NCI-H1930 (cell line): ENCODE data around the gene ANKRD11.
"Not testable (repeated sequence)": the region's sequence is repeated elsewhere in the genome, so short reads cannot be mapped to it uniquely, and the experiment has no call there.

Experiments
- DNase-seq, 2 experiments: peaks; one replicate each; lab custom pipeline; 2025; lab: John Stamatoyannopoulos, UW

ANKRD11 gene

DNA sequence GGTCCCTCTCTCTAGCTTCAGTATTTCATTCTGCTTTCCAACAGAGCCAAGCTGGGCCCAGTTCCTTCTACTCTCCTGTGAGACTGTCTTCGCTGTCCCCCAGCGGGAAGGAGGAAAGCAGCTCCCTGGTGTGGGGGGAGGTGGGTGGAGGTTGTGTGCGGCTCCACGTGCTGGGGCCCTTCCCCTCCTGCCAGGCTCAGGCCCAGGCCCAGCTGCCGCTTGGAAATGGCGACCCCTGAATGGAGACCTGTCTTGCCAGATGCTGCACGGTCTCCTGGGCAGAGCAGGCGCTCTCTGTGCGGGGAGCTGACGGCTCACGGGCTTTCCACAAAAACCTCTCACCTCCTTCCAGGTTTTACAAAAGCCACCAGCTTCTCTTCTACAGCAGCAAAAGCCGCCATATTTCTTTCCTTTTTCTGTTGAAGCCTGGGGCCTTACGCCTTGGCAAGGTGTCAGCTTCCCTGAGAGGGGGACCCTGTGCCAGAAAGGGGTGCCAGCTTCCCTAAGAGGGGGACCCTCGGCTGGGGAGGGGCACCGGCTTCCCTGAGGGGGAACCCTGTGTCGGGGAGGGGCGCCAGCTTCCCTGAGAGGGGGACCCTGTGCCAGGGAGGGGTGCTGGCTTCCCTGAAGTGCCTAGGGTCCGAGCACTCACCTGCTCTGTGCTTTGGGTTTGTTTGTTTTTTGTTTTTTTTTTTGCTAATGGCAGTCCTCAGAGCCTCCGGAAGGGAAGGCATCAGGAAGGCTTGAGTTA is 225.4 kb downstream of the ANKRD11 start:
- DNase-seq, result no peak

DNA sequence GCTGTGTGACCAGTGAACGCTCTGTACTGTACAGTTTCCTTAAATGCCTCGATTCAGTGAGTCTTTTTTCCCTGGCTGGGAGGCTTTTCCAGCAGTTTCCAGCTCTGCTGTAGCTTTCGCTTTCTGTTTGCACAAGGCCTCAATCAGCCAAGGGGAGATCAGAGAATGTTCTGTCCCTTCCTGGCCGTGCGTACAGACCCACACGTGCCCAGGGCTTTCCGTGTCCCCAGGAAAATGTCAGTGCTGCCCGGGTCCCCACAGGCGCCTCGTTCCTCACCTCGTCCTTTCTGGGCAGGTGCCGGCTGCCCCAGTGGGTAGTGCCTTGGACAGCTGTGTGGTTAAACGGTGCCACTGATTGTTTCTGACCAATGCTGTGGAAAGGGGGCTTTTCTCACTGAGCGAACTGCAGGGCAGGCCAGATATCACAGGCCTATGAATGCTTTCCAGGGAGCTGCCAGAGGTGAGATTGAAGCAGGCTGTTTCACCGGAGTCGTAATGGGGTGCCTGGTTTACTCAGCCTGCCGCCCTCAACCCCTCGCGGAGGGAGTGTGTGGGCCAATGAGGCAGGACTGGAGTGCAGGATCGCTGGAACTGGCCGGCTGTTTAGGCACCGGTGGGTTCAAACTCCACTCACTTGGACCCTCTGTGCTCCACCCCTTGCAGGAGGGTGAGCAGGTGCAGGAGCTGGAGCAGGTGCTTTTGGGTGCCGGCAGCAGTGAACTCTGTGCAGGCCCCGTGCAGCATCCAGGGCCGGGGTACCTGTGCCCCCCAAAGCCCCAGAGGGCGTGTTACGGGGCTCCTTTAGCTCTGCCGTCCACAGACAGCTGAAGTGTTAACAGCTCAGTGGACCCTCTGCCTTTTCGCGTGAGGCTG is 228.4 kb downstream of the ANKRD11 start:
- no peak for DNase-seq

DNA sequence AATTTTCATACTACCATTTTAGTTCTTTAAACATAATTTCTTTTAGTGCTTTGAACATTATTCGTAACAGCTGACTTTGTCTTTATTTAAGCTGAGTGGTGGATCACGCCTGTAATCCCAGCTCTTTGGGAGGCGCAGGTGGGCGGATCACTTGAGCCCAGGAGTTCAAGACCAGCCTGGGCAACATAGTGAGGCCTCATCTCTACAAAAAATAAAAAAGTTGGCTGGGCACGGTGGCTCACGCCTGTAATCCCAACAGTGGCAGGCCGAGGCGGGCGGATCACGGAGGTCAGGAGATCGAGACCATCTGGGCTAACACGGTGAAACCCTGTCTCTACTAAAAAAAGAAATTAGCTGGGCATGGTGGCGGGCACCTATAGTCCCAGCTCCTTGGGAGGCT is 230.5 kb downstream of the ANKRD11 start:
- DNase-seq, result not testable (repeated sequence)

DNA sequence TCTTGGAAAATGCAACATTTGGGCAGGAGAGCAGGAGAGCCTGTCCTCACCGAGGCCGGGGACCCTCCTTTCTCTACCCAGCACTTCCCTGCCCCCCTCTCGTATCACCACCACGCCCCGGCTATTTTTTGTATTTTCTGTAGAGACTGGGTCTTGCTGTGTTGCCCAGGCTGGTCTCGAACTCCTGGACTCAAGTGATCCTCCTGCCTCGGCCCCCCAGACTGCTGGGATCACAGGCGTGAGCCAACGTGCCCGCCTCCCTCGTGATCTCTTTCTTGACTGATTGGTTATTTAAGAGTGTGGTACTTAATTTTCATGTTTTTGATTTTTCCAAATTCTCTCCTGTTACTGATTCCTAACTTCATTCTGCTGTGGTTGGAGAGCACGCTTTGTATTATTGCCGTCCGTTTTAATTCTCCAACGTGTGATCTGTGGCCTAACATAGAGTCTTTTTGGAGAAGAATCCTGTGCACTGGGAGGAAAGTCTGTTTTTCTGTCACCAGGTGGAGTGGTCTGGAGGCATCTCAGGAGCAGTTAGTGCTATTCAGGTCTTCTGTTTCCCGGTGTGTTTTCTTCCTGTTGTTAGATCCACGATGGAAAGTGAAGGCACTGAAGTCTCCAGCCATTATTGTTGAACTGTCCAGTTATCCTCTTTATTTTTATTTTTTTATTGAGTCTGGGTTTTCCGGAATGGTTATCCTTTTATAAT is 232.4 kb downstream of the ANKRD11 start:
- no peak for DNase-seq

DNA sequence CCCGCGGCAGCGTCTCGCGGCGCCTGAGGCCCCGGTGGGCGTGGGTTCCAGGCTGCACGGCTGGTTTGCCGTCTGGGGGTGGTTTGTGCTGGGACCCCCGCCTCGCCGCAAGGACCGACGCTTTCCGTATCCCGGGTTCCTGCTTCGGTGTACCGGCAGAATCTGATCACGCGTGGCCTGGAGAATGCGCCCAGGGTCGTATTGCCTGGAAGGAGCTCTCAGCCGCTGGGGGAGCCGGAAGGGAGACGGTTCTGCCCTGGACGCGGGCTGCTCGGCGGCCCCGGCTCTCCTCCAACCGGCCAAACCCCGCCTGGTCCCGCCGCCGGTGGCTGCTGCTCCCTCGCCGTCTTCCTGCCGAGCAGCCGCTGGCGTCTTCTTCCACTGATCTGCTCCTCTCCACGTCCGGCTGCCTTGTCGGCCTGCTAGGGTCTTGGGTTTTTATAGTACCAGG is 233.1 kb downstream of the ANKRD11 start:
- no peak for DNase-seq

DNA sequence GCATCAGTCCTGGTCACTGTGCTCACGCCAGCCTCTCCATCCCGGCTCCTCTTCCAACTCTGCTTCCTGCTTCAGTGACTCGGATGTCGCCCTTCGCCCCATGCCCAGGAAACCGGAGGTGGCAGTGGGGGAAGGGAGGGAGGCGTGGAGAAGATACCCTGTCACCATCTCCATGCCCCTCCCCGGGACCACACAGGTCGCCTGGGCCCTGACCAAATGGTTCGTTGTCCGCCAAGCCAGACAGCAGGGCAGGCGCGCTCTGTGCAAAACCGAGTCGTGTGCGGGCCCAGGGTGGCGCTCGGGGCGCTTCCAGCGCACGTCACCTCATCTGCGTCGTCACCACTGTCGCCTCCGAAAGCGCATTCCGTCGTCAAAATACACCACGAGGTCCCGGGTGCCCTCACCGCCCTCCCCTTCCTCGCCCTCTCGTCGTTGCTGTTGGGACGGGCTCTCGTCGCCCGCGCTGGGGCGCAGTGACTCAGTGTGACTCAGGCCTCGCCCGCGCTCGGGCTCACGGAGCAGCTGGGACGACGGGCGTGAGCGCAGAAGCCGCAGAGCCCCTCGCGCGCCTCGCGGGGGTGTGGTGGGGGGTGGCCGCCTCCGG is 233.6 kb downstream of the ANKRD11 start:
- DNase-seq, result peak; percentile 41 to 55

DNA sequence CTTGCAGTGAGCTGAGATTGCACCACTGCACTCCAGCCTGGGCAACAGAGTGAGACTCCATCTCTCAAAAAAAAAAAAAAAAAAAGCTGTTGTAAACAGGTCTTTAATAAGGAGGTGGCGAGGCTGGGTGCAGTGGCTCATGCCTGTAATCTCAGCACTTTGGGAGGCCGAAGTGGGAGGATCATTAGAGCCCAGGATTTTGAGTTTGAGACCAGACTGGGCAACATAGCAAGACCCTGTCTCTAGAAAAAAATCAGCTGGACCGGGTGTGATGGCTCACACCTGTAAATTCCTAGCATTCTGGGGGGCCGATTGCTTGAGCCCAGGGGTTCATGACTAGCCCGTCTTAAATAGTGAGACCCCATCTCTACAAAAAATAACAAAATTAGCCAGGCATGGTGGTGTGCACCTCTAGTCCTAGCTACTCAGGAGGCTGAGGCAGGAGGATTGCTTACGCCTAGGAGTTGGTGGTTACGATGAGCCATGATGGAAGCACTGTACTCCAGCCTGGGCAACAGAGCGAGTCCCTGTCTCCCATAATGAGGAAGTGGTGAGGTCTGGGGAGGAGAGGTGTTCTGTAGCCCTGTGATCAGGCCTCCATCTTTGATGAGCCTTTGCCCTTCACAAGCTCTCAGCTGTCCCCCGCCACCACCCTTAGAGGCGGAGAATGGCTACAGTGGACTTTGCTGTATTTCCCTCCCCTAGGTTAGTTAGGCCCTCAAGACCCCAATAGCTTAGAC is 236.6 kb downstream of the ANKRD11 start:
- DNase-seq, result no peak

DNA sequence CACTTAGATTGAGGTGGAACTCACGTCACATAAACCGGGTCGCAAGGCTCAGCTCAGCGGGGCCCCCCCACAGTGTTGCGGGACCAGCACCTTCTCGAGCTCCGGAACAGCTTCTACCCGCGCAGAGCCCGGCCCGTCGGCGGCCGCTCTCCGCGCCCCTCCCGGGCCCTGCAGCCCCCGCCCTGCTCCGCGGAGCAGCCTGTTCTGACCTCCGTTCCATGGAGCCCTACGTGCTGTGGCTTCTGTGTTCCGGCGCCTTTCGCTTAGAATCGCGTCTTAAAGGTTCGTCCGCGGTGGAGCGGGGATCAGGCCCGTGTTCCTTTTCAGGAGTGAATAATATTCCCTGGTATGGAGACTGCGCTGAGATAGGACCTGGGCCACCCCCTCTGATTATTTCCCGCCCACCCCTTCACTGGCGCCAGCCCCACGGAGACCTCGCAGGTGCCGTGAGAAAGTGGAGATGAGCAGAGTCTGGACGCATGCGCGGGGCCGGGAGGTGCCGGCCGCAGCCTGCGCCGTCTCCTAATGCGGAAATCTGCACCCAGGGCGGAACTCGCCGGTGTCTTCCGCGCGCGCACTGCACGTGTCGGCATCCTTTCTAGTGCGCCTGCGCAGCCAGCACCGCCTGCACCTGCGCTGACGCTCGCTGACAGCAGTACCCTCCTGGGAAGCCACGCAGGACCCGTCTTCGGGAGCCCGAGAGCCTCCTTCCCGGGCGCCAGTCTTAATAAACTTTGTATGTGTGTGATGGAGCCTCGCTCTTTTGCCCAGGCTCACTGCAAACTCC is 242.0 kb downstream of the ANKRD11 start:
- DNase-seq, result no peak

DNA sequence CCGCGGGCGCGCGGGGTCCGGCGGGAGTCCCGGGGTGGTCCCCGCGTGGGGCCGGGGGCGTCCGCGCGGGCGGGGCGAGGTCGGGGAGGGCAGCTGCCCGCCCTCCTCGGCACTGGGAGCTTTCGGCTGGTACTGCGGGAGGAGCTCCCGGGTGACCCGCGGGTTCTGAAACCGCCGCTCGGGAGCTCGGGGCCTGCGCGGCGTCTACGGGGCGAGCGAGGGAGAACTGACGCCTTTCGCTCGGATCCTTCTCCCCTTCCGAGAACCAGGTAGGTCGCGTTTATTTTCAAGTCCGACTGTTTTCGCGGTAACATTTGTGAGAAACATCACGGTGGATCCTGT is 242.7 kb downstream of the ANKRD11 start:
- not testable (repeated sequence) for DNase-seq

DNA sequence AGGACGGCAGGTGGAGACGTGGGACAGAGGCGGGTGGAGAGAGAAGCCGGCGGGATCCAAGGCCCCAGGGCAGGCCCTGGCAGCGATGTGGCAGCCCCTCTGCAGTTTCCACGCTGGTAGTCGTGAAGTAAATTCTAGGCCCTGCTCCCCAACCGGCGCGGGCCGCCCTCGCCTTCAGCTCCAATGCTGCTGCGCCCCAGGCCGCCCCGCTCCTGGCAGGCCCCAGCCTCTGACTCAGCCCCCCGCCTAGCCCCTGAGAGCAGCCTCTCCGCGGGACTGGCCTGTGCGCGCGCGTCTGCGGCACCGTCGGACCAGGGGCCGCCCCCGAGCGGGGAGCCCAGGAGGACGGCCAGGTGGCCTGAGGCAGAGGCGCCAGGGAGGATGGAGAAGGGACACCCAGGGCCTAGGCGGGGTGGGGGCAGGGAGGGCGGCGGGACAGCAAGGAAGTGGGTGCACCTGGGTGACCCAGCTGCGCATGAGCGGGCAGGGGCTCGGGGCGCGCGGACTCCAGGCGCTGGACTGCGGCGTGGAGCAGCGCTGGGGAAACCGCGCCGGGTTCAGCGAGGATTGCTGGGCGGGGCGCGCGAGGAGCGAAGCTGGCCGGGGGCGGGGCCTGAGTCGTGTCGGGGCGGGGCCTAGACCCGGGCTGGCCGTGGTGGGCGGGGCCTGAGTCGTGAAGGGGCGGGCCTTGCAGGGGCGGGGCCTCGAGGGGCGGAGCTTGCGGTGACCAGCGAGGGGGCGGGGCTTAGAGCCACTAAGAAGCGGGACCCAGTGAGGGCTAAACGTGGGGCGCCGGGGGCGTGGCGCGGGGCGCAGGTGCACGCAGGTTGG is 243.2 kb downstream of the ANKRD11 start:
- peak; percentile 43 to 84 for DNase-seq

DNA sequence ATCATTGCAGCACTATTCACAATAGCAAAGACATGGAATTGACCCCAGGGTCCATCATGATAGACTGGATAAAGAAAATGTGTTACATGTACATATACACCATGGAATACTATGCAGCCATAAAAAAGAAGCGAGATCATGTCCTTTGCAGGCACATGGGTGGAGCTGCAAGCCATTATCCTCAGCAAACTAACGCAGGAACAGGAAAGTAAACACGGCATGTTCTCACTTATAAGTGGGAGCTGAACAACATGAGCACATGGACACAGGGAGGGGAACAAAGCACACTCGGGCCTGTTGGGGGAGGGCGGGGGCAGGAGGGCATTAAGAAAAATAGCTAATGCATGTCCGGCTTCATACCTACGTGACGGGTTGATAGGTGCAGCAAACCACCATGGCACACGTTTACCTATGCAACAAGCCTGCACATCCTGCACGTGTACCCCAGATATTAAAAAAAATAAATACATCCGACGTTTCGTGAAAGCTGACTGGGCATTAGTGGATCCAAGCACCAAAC is 243.9 kb downstream of the ANKRD11 start:
- DNase-seq, result no peak

DNA sequence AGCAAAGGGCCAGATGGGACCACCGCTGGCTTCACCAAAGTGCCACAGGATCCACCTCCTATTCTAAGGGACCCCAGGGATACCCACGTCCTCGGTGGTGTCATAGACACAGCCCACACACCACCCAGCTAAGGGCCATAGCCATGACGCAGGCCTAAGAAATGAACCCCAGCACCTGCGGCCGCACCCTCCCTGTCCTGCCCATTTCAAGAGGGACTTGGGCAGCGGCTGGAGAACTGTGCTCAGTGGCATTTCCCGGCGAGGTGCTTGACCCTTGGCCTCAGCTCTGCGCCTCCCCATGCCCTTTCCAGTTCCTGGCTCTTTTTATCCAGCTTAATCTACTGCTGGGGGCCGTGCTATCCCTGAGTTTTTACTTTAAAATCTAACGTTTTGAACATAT is 245.6 kb downstream of the ANKRD11 start:
- no peak for DNase-seq

DNA sequence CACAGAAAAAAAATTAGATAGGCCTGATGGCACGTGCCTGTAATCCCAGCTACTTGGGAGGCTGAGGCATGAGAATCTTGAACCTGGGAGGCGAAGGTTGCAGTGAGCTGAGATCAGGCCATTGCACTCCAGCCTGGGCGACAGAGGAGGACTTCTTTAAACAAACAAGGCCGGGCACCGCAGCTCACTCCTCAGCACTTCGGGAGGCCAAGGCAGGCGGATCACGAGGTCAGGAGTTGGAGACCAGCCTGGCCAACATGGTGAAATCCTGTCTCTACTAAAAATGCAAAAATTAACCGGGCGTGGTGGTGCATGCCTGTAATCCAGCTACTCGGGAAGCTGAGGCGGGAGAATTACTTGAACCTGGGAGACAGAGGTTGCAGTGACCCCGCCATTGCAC is 246.1 kb downstream of the ANKRD11 start:
- DNase-seq, result not testable (repeated sequence)

DNA sequence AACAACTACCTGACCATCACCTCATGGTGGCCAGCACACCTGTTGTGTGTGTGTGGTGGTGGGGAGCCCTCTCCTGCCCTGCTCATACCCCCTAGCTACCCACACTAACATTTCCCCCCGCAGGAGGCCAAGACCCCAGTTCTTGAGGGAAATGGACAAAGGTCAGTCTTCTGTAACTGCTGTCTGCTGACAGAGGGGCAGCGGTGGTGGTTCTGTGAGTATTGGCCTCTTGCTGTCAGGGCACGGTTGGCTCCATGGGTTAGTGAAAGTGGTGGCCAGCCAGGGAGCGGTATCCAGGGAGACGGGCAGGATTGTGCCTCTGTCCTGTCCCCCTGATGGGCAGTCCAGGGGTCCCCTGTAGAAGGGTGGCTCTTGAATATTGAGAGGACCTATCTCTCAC is 246.7 kb downstream of the ANKRD11 start:
- no peak for DNase-seq

DNA sequence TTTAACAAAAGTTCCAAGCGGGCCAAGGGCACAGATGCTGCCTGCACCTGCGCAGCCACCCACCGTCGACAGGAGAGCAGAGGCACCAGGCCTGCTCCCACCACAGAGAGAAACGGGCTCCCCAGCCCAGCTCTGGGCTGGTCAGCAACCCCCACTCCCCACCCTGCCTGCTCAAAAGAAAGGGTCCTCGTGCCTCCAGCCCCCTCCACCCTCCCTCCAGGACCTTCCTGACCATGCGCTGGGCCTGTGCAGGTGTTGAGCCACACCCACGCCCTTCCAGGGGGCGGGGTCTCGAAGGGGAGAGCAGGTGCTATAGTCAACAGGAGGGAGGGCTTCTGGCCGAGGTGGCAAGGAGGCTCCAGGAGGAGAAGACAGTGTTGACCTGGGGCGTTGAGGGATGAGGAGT is 247.6 kb downstream of the ANKRD11 start:
- DNase-seq, result no peak

DNA sequence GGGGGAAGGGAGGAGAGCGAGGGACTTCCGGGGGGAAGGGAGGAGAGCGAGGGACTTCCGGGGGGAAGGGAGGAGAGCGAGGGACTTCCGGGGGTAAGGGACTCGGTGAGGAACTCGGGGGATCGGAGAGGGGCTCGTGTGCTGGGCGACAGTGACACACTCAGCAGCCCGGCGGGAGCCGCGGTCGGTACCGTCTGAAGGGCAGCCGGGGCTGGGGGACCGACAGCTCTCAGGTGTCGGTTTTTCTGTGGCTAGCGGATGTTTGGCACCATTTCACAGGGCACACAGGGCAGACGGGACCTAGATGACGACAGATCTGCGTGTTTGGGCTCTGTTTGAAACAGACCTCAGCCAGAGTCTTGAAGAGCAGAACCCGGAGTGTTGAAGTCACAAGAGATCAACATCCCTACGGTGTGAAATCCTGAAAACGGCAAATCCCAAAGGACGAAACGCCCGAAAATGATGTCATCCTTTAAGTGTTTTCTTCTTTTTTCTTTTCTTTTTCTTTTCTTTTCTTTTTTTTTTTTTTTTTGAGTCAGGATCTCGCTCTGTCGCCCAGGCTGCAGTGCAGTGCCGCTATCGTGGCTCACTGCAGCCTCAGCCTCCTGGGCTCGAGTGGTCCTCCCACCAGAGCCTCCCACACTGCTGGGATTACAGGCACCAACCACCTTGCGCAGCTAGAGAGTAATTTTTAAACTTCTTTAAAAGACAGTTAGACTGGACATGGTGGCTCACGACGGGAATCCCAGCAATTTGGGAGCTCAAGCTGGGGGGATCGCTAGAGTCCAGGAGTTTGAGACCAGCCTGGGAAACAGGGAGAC is 249.0 kb downstream of the ANKRD11 start:
- peak; percentile 27 to 31 for DNase-seq

DNA sequence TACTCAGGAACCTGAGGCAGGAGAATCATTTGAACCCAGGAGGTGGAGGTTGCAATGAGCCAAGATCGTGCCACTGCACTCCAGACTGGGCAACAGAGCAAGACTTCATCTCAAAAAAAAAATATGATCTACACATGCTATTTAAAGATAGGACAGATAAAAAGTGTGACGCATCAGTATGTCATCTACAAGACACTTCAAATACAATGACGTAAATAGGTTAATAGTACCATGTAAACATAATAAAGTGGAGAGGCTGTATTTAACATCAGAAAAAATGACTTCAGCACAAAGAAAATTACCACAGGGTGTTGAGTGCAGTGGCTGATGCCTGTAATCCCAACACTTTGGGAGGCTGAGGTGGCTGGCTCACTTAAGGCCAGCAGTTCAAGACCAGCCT is 252.6 kb downstream of the ANKRD11 start:
- no peak for DNase-seq

DNA sequence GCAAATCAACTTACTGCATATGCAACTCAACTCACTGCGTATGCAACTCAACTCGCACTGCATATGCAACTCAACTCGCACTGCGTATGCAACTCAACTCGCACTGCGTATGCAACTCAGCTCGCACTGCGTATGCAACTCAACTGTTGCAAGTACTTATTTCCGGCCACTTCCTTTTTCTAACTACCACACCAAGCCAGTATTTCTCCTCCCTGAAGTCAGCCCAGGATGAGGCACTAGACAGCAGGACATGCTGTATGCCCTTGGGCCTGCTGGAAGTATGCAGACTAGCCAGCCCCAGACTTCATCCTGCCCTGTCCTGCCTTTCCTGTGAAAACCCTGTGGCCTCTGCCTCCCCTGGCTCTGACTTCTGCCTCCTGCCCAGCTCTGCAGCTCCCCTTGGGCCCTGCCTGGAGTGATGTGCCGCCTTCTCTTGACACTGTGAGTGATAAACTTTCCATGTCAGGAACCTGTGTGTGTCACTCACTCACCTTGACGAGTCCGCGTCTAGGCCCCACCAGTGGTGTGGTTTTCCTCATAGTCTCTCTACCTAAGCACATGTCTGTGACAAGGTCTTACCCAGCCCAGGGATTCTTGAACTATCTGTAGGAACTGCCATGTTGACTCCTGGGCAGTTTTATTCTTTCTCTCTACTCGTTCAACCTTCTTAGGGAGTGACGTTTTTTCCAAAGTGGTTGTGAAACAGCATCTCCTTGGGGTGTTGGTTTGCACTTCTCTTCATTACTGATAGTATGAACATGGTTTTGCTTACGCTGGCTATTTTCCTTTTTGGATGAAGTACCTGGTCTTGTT is 256.5 kb downstream of the ANKRD11 start:
- no peak for DNase-seq
